Fibroblast of skin of back (primary cell): Measurements from ENCODE around the gene C1orf198. TPM values are rescaled to one million over a fixed set of nuclear protein-coding genes. Genes with fewer than 3 reads are reported as not detected.

Experiments used
- DNase-seq: peaks from one replicate; pipeline ENCODE4 v3.0.0-alpha.2; 2013
- polyA plus RNA-seq, 2 experiments: library from polyadenylated mRNA; unstranded; fragments of 120-200 nt; gene quantifications; one replicate each; pipeline ENCODE4 v1.2.1, GENCODE V29; 2013; ENCODE audit not compliant: insufficient read length in 2 of 2

The C1orf198 gene, protein sequence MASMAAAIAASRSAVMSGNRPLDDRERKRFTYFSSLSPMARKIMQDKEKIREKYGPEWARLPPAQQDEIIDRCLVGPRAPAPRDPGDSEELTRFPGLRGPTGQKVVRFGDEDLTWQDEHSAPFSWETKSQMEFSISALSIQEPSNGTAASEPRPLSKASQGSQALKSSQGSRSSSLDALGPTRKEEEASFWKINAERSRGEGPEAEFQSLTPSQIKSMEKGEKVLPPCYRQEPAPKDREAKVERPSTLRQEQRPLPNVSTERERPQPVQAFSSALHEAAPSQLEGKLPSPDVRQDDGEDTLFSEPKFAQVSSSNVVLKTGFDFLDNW
- 165 TPM for polyA plus RNA-seq (2013, experiment 1 of 2; ENCODE audit: insufficient read length)
- 309 TPM for polyA plus RNA-seq (2013, experiment 2 of 2; ENCODE audit: insufficient read length)

DNA sequence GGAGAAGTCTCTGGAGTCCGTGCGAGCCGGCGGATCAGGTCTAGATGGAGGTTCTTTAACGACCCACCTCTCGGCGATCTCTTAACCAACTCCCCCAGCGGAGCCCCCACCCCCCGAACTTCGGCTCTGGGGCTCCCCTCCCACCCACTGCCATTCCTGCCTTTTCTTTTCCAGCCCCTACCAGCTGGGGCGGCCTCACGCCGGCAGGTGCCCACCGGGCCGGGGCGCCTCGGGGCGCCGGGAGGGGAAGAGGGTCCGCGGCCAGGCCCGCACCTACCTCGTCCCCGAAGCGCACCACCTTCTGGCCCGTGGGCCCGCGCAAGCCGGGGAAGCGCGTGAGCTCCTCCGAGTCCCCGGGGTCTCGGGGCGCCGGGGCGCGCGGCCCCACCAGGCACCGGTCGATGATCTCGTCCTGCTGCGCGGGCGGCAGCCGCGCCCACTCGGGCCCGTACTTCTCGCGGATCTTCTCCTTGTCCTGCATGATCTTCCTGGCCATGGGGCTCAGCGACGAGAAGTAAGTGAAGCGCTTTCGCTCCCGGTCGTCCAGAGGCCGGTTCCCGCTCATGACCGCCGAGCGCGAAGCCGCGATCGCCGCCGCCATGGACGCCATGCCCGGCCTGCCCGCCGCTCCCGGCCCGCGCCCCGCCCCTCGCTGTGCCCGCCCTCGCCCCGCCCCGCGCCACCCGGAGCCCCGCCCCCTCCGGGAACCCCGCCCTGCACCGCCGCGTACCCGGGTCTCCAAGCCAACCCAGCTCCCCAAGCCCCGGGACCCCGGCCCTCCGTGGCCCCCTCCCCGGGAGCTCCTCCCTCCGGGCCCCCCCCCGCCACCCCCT lies at the start of gene C1orf198:
Gene C1orf198 (minus strand): TSS at position 619 of the 833 bp plus-strand sequence. CDS start 9 bp downstream, at position 610.
- peak; percentile 69 for DNase-seq

DNA sequence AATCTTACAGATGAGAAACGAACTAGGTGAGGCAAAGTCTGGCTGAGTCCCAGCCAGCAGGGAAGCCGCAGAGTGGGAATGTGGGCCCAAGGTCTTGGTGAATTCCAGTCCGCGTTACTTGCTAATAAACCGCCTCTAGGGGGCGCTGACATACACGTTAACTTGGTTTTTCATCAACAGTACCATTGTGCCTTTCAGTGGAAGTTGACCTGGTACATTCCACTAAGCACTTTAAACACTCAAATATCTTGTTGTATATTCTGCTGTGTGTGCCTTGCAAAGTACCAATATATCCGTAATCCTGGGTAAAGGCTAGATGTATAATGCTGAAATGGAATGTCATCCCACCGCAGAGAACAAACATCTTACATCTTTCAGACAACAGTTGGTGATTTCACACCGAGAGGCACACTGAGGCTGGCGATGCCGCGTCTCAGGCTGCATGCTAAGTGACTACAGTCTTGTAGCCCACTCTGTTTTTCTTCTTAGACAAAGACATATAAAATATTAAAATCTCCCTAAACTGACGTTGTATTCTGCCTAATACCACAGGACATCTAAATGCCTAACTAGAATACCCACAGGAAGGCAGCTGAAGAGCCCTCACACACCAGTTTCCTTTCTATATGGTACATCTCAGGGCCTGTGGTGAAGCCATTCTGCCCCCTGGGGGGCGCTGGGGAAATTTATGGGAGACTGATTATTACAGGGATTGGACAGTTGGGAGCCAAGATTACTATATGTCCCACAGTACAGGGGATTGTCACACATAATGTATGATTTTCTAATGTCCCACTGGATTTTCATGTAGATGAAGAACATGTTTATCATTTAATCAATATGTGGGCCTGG lies 49.2 kb upstream of the C1orf198 start:
- peak; percentile 71 for DNase-seq

GRCh38 chr1:230916587-230917283 lies 48.4 kb upstream of the C1orf198 start:
- DNase-seq = no peak

GRCh38 chr1:230915078-230915477 lies 46.8 kb upstream of the C1orf198 start:
- DNase-seq = no peak

DNA sequence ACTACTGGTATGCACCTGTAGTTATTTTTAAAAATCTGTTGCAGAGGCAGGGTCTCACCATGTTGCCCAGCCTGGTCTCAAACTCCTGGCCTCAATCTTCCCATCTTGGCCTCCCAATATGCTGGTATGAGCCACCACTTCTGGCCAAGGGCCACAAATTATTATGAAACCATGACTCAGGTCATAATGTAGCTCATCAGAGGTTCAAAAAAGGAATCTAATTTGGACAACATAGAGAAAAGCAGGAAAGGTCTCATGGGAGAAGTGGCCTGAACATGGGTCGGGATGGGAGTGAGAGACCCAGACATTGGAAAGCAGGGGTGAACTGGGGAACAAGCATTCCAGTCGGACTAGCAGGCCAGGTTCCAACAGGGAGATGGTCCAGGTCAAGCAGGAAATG lies 45.2 kb upstream of the C1orf198 start:
- no peak for DNase-seq

DNA sequence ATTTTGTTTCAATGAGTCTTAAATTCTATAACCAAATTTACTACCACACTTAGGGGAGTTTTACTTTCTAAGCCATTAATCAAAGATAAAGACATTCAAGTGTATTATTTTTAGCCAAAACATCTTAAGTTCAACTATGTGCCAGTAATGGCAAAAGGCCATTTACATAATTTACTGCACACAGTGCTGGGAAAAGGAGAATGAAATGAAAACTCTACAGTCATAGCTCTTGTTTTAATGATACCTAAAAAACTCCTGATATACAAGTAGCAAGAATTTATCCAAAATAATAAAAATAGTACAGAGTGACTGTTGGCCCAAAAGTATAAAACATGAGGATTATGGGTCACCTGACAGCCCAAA lies 42.4 kb upstream of the C1orf198 start:
- DNase-seq = no peak

DNA sequence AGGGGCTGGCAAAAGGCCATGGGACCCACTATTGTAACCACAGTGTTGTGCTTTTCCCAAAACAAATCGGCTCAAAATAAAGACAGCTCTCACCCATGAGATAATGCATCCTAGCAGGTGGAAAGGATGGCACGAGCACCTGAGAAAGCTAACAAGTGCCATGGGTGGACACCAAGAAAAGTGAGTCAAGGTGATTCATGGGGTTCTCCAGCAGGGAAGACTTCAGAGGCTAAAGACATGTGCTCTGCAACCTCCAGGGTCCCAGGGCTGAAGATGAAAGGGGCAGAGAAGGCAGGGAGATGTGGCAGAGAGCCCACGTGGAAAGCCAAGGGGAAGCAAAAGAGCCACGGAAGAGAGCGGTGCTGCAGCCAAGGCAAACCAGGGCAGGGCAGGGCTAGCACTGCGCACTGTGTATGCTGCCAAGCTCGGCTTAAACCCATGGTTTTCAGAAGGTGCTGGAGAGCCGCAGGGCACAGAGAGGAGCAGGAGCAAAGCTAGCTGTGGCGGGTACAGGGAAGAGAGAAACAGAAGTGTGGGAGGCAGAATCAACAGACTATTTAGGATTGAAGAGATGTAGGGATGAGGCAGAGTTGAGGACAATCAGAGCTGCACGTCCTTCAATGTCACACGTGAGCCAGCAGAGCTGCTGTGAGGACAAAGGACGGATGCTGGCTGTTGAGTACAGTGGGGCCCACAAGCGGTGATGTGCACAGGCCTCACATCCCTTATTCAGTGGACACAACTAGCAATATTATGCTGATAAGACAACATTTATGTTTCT lies 41.8 kb upstream of the C1orf198 start:
- no peak for DNase-seq

GRCh38 chr1:230907472-230908205 lies 39.3 kb upstream of the C1orf198 start:
- DNase-seq = no peak

DNA sequence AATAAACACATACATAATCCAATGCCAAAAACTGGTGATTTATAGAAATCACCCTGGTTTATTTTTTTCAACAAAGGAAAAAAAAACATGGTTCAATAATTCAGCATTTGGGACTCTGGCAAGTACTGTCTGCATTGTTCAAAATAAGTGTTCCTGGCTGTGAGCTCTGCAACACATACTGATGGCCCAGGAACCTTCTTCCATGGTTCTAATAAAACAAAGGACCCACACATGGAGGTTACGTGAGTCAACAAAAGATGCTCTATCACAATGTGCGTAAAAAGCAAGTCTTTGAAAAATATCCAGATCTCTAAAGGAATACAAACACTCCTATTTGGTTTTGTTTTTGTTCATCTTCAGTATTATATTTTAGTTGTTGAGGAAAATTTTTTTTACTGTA lies 37.9 kb upstream of the C1orf198 start:
- no peak for DNase-seq

- peak; percentile 30 for DNase-seq
Measured at GRCh38 chr1:230905733-230906132, 37.4 kb upstream of the C1orf198 start.

DNA sequence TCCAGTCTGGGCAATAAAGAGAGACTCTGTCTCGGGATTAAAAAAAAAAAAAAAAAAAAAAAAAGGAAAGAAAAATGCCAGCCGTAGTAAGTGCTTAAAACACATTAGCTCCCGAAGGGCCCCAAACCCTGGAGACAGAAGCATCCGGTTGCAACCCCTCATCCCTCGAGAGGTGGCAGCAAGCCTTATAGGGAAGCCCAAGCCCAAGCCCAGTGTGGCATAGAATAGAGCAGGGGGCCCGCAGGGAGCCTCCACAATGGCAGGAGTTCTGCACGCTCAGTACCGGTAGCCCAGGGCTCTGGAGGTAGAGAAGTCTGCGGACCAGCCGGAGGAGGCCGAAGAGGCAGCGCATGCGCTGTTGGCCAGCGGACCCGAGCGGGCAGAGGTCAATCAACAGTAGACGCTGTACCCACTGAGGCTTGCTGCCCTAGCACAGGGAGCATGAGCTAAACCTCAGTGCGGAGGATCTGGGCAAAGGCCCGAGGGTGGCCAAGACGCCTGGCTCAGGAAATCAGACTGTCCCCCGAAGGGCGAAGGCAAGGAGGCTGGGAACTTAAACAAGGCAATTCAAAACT lies 34.1 kb upstream of the C1orf198 start:
- DNase-seq = no peak

DNA sequence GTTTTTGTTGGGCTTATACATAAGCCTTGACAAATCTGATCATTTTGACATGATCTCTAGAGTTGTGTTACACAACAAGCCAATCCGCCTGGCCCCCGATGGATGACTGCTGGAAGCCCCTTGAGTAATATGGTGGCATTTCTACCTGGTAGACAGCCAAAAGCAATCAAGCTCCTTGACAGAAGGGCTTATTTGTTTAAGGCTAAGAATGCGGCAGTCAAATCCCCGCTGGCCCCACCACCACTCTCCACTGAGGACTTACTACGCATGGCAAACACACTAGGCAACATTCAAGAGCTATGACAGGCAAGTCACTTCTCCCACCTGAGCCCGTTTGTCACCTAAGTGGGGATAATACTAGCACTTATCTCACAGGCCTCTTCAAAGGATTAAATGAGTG lies 33.4 kb upstream of the C1orf198 start:
- no peak for DNase-seq

DNA sequence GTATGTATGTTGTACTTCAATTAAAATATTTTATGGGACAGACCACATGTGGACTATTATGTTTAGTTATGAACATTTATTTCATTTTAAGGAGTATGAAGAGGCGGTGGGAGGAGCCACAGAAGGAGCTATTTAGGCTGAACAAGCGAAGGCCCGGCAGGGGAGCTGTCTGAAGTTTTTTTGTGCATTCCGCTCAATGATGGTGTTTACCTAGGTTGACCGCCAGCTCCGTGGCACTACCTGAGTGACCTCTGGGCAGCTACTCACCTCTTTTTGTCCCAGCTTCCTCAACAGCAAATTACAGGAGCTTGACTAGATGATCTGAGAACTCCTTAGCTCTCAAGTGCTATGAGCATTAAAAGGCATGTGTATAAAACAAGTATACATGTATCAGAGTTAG lies 32.7 kb upstream of the C1orf198 start:
- DNase-seq = peak; percentile 22

DNA sequence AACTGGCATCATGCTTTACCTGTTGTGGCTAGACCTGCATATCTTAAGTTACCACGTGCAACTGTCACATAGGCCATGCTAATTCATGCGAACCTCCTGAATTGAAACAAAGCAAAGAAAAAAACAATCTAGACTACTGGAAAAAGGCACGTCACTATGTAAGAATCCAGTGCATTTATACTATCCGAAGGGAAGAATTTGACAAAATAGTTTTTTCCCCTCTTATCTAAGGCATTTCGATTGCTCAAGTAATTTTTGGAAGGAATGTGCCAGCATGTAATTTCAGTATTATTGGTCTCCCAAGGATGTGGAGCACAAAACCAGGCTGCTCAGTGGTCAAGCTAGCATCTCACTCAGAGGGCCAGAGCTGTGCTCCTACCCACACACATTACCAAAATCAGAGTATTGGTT lies 31.5 kb upstream of the C1orf198 start:
- DNase-seq = peak; percentile 88

DNA sequence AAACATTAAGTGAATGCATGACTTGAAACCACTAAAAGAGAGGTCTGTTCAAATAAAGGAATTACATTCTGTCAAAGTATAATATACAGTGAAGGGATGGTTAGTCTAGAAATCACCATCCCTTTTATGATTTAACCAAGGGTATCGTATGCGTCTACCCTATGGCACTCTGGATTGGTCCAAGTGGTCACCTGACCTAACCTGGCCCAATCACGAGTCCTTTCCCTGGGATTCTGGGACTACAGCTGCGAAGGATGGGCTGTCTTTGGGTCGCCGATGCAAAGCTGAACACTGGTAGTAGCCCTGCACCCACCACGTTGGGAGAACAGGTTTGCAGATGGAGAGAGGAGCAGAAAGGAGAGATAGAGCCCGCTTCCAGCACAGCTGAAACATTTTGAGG lies 30.4 kb upstream of the C1orf198 start:
- DNase-seq = no peak

DNA sequence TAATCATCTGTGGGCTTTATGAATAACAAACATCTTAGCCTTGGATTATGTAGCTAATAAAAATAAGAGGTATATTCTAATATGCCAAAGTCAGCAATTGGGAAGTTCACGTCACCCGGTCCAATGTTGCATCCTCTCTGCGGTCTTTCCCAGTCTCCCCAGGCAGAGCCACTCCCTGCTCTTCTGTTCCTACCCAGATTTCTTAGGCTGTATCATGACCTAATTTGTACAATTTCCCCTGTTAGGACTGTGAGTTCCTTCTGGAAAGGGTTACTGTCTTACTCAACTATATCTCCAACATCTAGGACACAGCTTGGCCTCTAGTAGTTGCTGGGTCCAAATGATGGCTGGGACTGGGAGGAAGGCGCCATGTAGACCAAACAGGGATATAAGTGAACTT lies 29.8 kb upstream of the C1orf198 start:
- DNase-seq = no peak

DNA sequence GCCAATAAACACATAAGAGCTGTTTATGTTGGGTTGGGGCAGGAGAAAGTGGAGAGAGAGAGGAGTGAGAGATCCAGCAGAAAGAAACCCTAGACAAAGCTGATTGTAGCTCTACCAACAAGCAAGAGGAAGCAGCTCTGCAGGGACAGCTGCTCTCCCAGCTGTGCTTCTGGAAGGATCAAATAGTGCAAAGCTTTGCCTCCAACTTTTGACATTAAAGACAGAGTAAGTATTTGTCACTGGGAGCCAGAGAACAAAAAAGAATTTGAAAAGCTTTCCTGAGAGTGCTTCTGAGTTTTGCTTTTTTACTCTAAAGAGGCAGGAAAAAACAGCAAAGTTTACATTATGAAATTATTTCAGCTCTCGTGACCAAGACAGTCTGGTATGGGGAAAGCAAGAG lies 28.5 kb upstream of the C1orf198 start:
- no peak for DNase-seq

- no peak for DNase-seq
Measured at GRCh38 chr1:230895452-230895851, 27.1 kb upstream of the C1orf198 start.

DNA sequence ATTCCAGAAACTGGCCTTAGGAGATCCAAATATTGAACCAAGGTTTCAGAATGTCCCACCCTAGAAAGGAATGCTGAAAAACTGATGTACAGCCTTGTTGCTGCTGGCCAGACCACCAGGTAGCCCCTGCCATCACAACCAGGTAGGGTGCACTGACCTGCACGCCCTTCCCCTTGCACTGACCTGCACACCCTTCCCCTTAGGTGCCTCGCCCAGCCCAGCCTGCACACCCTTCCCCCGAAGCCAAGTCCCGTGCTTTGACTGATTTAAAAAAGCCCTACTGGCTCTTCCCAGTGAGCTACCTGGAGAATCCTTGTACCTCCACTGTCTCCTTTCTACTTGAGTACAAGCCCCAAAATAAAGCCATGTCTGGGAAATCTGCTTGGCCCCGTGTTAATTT lies 26.3 kb upstream of the C1orf198 start:
- DNase-seq = no peak

- no peak for DNase-seq
Measured at GRCh38 chr1:230894032-230894431, 25.7 kb upstream of the C1orf198 start.
